ENCODE measurements around the gene NFE2L3.

DNA sequence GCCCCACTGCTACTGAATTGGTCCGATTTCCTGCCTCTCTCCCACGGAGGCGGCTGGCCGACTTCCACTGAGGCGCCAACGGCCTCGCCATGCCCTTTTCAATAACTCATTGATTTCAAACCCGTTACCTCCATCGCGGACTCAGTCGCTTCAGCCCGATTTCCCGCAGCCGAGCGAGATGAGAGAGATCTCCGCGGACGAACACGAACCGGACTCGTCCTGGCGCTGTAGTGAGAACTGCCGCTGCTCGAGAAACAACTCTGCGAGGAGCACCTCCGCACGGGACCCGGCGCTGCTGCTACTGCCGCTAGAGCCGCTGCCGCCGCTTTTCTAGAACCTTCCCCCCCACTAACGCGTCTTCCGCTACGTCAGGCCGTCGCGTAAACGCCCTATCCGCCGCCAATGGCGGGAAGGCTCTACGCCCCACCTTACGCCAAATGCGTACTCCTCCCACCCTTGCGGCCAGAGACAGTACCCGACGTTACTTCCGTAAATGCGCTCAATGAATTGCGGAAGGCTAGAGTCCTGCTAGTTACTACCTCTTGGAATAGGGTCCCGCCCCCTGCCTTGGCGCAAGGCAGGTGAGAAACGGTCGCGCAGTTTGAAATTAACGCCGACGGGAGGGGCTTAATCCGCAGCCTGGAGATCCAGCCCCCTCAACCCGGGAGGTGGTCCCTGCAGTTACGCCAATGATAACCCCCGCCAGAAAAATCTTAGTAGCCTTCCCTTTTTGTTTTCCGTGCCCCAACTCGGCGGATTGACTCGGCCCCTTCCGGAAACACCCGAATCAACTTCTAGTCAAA lies 48.6 kb downstream of the NFE2L3 start, which contains the start of gene HNRNPA2B1:
- TF ChIP-seq SUZ12 (IDR thresholded peaks at IDR 0.05; ENCODE audit: extremely low read depth, insufficient read depth, insufficient read length) = no peak
- no peak for TF ChIP-seq ZNF274 (IDR thresholded peaks at IDR 0.05; ENCODE audit: low read depth, low read length)

All from NT2/D1 (cell line).